ENCODE data around the gene DCTN2.
"Not testable (repeated sequence)": the region's sequence is repeated elsewhere in the genome, so short reads cannot be mapped to it uniquely, and the experiment has no call there.

DCTN2 gene

GRCh38 chr12:57516617-57517153, 30.3 kb downstream of the DCTN2 start:
- DNase-seq (ENCODE audit: low read depth), result no peak
- no peak overlapping the region; the same call in 1 of the 2 replicates for H3K4me3 ChIP-seq (ENCODE audit: low read length)
- TF ChIP-seq, protein P1, sequence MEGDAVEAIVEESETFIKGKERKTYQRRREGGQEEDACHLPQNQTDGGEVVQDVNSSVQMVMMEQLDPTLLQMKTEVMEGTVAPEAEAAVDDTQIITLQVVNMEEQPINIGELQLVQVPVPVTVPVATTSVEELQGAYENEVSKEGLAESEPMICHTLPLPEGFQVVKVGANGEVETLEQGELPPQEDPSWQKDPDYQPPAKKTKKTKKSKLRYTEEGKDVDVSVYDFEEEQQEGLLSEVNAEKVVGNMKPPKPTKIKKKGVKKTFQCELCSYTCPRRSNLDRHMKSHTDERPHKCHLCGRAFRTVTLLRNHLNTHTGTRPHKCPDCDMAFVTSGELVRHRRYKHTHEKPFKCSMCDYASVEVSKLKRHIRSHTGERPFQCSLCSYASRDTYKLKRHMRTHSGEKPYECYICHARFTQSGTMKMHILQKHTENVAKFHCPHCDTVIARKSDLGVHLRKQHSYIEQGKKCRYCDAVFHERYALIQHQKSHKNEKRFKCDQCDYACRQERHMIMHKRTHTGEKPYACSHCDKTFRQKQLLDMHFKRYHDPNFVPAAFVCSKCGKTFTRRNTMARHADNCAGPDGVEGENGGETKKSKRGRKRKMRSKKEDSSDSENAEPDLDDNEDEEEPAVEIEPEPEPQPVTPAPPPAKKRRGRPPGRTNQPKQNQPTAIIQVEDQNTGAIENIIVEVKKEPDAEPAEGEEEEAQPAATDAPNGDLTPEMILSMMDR (conservative IDR thresholded peaks at IDR 0.05; ENCODE audit: low read length), result no peak

- H3K4me3 ChIP-seq (ENCODE audit: low read length), result no peak overlapping the region
- TF ChIP-seq, protein P1 (conservative IDR thresholded peaks at IDR 0.05; ENCODE audit: low read length), result no peak
- DNase-seq (ENCODE audit: low read depth), result no peak
Observed at GRCh38 chr12:57515934-57516541, 31.0 kb downstream of the DCTN2 start.

- no peak overlapping the region for H3K4me3 ChIP-seq (ENCODE audit: low read length)
- no peak for DNase-seq (ENCODE audit: low read depth)
- TF ChIP-seq, protein P1 (conservative IDR thresholded peaks at IDR 0.05; ENCODE audit: low read length), result no peak
Observed at GRCh38 chr12:57515408-57515933, 31.5 kb downstream of the DCTN2 start.

- TF ChIP-seq, protein P1 (conservative IDR thresholded peaks at IDR 0.05; ENCODE audit: low read length), result no peak
- no peak for DNase-seq (ENCODE audit: low read depth)
- H3K4me3 ChIP-seq (ENCODE audit: low read length), result no peak overlapping the region
Observed at GRCh38 chr12:57514720-57515407, 32.1 kb downstream of the DCTN2 start.

DNA sequence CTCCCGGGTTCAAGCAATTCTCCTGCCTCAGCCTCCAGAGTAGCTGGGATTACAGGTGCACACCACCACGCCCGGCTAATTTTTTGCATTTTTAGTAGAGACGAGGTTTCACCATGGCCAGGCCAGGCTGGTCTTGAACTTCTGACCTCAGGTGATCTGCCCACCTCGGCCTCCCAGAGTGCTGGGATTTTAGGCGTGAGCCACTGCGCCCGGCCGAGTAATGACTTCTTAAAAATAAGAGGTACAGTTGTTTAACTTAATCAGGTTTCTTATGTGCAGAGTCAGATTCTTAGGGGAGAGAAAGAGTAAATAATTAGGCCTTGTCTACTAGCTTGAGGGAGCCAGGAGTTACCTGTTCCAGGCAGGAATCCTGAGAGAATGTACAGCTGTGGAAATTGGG, 32.7 kb downstream of the DCTN2 start:
- not testable (repeated sequence) for DNase-seq (ENCODE audit: low read depth); H3K4me3 ChIP-seq (ENCODE audit: low read length)

DNA sequence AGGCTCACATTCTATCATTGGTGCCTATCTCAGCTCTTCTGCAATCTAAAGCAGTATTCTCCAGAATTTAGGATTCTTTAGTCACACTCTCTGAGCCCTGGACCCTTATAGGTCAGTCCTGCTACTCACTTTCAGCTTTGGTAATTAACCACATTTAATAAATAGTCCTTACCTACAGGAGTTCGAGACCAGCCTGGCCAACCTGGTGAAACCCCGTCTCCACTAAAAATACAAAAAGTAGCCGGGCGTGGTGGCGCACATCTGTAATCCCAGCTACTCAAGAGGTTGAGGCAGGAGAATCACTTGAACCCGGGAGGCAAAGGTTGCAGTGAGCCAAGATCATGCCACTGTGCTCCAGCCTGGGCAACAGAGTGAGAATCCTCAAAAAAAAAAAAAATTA, 33.3 kb downstream of the DCTN2 start:
- H3K4me3 ChIP-seq (ENCODE audit: low read length); DNase-seq (ENCODE audit: low read depth): not testable (repeated sequence)

GRCh38 chr12:57513266-57513665, 33.7 kb downstream of the DCTN2 start:
- H3K4me3 ChIP-seq (ENCODE audit: low read length), result no peak overlapping the region
- DNase-seq (ENCODE audit: low read depth), result no peak
- TF ChIP-seq, protein P1 (conservative IDR thresholded peaks at IDR 0.05; ENCODE audit: low read length), result no peak

GRCh38 chr12:57512665-57513064, 34.3 kb downstream of the DCTN2 start:
- no peak for DNase-seq (ENCODE audit: low read depth)
- no peak overlapping the region for H3K4me3 ChIP-seq (ENCODE audit: low read length)
- TF ChIP-seq, protein P1 (conservative IDR thresholded peaks at IDR 0.05; ENCODE audit: low read length), result no peak

All from AG10803 (cell line).